Esophagus squamous epithelium (tissue), 5 donors: ENCODE results near the gene ELMO1. TPM values are rescaled to one million over a fixed set of nuclear protein-coding genes. Genes with fewer than 3 reads are reported as not detected.

Experiments
- DNase-seq: peaks from one replicate; lab custom pipeline; 2025; lab: John Stamatoyannopoulos, UW
- H3K27ac ChIP-seq, 4 donors: fragments of 200-600 bp; sonication (generic); one replicate each; pipeline ENCODE4 v1.5.1; 2016 to 2019; ENCODE audit warnings: mild to moderate bottlenecking in 1 of 4
- H3K27me3 ChIP-seq, 4 donors: fragments of 200-600 bp; sonication (generic); 1 replicate in 3 of 4; 2 replicates in 1 of 4; pipeline versions ENCODE4 v1.5.1 to v1.6.0; 2017 to 2021; ENCODE audit warnings: antibody characterized with exemption in 1 of 4
- H3K36me3 ChIP-seq, 3 donors: fragments of 200-600 bp; sonication (generic); one replicate each; pipeline ENCODE4 v1.5.1; 2016 to 2019
- H3K4me1 ChIP-seq, 3 donors: fragments of 200-600 bp; sonication (generic); one replicate each; pipeline ENCODE4 v1.5.1; 2017 to 2019
- H3K4me3 ChIP-seq, 4 donors: fragments of 200-600 bp; sonication (generic); 1 replicate in 3 of 4; 2 replicates in 1 of 4; pipeline ENCODE4 v1.5.1; 2016 to 2019; ENCODE audit warnings: mild to moderate bottlenecking in 2 of 4, moderate library complexity in 1 of 4
- H3K9me3 ChIP-seq, 3 donors: fragments of 200-600 bp; sonication (generic); one replicate each; pipeline ENCODE4 v1.5.1; 2016 to 2019
- CTCF ChIP-seq, 6 experiments: fragments of 450-650 bp in 4 of 6; fragments of 200-600 bp in 2 of 6; sonication (generic) in 2 of 6; IDR thresholded peaks; one replicate each; pipeline ENCODE4 v1.5.1; 2016 to 2019; ENCODE audit warnings: antibody characterized with exemption in 6 of 6, mild to moderate bottlenecking in 4 of 6, moderate library complexity in 4 of 6
- POLR2A ChIP-seq, 4 donors: fragments of 450-650 bp; IDR thresholded peaks; one replicate each; pipeline ENCODE4 v1.6.1; 2017; ENCODE audit warnings: antibody characterized with exemption in 4 of 4, mild to moderate bottlenecking in 4 of 4, moderate library complexity in 3 of 4
- WGBS, 2 donors: methylation state at CpG; one replicate each; pipeline ENCODE4 v1.1.5; 2018; 5-methylcytosine and 5-hydroxymethylcytosine counted together
- intact Hi-C: fragments of 100-400 bp; cut with DNase I; formaldehyde crosslinking; loops from one replicate; pipeline ENCODE4 v1.15.0; 2022
- total RNA-seq, 4 donors: library from RNA; depleted of rRNA; stranded (reverse); fragments of >200 nt; gene quantifications; one replicate each; pipeline ENCODE4 v1.1.0, GENCODE V29; 2016
- donor health status: DM: yes; HTN: yes; CAD: no.

The ELMO1 gene
- total RNA-seq, 4 donors from 2014 or later, result 0.68 to 36.6 (median 11.8) TPM

- Histone ChIP-seq H3K27ac (peak overlapping the region in 3 of 4 donors; percentile 15 to 70 (median 50)), H3K27me3 (peaks cover 0 to 13% (median 0%) of the 10 kb centered on the region in 4 donors), H3K4me3 (no peak overlapping the region), H3K4me1 (peaks cover 0 to 67% (median 9%) of the 10 kb centered on the region in 3 donors), H3K36me3 (no peaks in the 10 kb centered on the region), H3K9me3 (no peaks in the 10 kb centered on the region)
- intact Hi-C loops, result no loop called here
- no peak for DNase-seq
- 73 to 79% methylated on average over 4 of the region's 4 CpGs for WGBS, 2 donors
- TF ChIP-seq POLR2A (IDR thresholded peaks at IDR 0.05) (no peak), CTCF (IDR thresholded peaks at IDR 0.05) (no peak)
Observed at GRCh38 chr7:37442268-37442667, 6.4 kb downstream of the ELMO1 start.

GRCh38 chr7:37441816-37442215, 6.8 kb downstream of the ELMO1 start:
- DNase-seq, result no peak
- Histone ChIP-seq H3K36me3 (no peaks in the 10 kb centered on the region), H3K27ac (peak overlapping the region in 3 of 4 donors; percentile 15 to 70 (median 50)), H3K27me3 (peaks cover 0 to 10% (median 0%) of the 10 kb centered on the region in 4 donors), H3K4me3 (no peak overlapping the region), H3K4me1 (peaks cover 0 to 63% (median 9%) of the 10 kb centered on the region in 3 donors), H3K9me3 (no peaks in the 10 kb centered on the region)
- TF ChIP-seq POLR2A (IDR thresholded peaks at IDR 0.05), result no peak
- no peak for TF ChIP-seq CTCF (IDR thresholded peaks at IDR 0.05)
- intact Hi-C loops, result no loop called here
- WGBS, 2 donors, result 41 to 45% methylated on average over 3 of the region's 3 CpGs

GRCh38 chr7:37441386-37441760, 7.3 kb downstream of the ELMO1 start:
- TF ChIP-seq POLR2A (IDR thresholded peaks at IDR 0.05), result no peak
- no peak for TF ChIP-seq CTCF (IDR thresholded peaks at IDR 0.05)
- peak overlapping the region in 3 of 4 donors; percentile 50 to 79 (median 70) for H3K27ac ChIP-seq
- no peaks in the 10 kb centered on the region for H3K9me3 ChIP-seq
- no peaks in the 10 kb centered on the region for H3K36me3 ChIP-seq
- whole genome bisulfite sequencing, 2 donors, result 48 to 51% methylated on average over 3 of the region's 3 CpGs
- intact Hi-C loops, result no loop called here
- peaks cover 0 to 6% (median 0%) of the 10 kb centered on the region in 4 donors for H3K27me3 ChIP-seq
- peaks cover 0 to 60% (median 9%) of the 10 kb centered on the region in 3 donors for H3K4me1 ChIP-seq
- H3K4me3 ChIP-seq, result no peak overlapping the region
- DNase-seq, result no peak

- Histone ChIP-seq H3K4me1 (peaks cover 0 to 55% (median 9%) of the 10 kb centered on the region in 3 donors), H3K4me3 (no peak overlapping the region), H3K9me3 (no peaks in the 10 kb centered on the region), H3K27ac (peak overlapping the region in 3 of 4 donors; percentile 50 to 79 (median 70)), H3K36me3 (no peaks in the 10 kb centered on the region), H3K27me3 (peaks cover 0 to 5% (median 0%) of the 10 kb centered on the region in 4 donors)
- intact Hi-C loops, result no loop called here
- 40 to 47% methylated on average over 8 of the region's 8 CpGs for WGBS, 2 donors
- DNase-seq, result no peak
- TF ChIP-seq CTCF (IDR thresholded peaks at IDR 0.05) (no peak), POLR2A (IDR thresholded peaks at IDR 0.05) (no peak)
Observed at GRCh38 chr7:37440738-37441385, 7.8 kb downstream of the ELMO1 start.

- H3K27ac ChIP-seq, result peak overlapping the region in 3 of 4 donors; percentile 40 to 65 (median 50)
- H3K9me3 ChIP-seq, result no peaks in the 10 kb centered on the region
- H3K4me3 ChIP-seq, result no peak overlapping the region
- TF ChIP-seq POLR2A (IDR thresholded peaks at IDR 0.05), result no peak
- no peak for TF ChIP-seq CTCF (IDR thresholded peaks at IDR 0.05)
- WGBS, 2 donors, result 20 to 52% methylated on average over 1 of the region's 1 CpG
- H3K36me3 ChIP-seq, result no peaks in the 10 kb centered on the region
- intact Hi-C loops, result no loop called here
- peaks cover 0 to 49% (median 9%) of the 10 kb centered on the region in 3 donors for H3K4me1 ChIP-seq
- H3K27me3 ChIP-seq, result peaks cover 0 to 5% (median 0%) of the 10 kb centered on the region in 4 donors
- DNase-seq, result no peak
Observed at GRCh38 chr7:37439653-37440026, 9.0 kb downstream of the ELMO1 start.
